ENCODE data around the gene MRPS18A. TPM values are rescaled to one million over a fixed set of nuclear protein-coding genes. Genes with fewer than 3 reads are reported as not detected.
A peak's percentile ranks its signal among the peaks of the same experiment; 100 is the strongest.

MRPS18A gene
- total and polyA plus RNA-seq, 9 of the 15 experiments (the other 6 are each of a cell fraction or from before 2014, with no cell fraction given), result 87.5 to 243 (median 125) TPM

DNA sequence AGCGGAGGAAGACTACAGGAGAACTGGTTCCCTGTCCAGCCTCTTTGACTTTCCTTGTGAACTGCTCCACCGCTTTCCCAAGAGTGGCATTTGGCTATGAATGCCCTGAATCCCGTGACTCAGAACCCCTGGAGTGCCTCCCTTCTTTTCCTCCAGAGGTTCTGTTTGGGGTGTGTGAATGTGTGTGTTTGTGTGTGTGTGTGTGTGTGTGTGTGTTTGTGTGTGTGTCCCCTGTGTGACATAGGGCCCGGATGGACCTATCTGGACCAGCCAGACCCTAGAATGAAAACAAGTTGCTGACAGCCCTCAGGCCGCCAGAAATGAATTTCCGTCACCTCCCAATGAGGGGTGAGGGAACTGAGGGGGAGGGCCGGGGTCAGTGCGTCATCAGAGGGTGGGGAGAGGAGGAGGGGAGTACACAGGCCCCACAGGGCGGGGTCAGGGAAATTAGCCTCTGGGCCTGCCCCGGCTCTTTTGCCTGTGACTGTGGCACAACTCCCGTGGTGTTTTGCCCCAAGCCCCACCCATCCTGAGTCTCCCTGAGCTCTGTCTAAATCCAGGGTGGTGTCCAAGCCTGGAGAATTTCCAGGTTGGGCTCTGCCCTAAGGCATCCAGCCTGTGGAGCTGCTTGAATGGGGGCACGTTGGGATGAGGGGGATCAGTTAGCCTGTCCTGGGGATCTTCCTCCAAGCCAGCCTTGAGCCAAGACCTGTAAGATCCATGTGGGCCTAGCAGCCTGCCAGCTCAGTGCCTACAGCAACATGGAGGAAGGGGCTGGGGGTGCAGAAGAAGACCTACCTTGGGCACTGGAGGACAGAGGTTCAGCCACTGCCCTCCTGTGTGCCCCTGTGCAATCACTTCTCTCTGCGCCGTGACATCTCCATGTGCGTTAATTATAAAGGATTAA lies 15.2 kb upstream of the MRPS18A start (continued):
- TF ChIP-seq ZFPM2 (CRISPR knock-in tag; IDR thresholded peaks at IDR 0.05) (no peak), ERF (CRISPR knock-in tag; IDR thresholded peaks at IDR 0.05) (no peak), MED1 (CRISPR knock-in tag; IDR thresholded peaks at IDR 0.05; ENCODE audit: borderline replicate concordance) (no peak), RBM14 (IDR thresholded peaks at IDR 0.05; ENCODE audit: borderline replicate concordance, insufficient read depth, low read depth, low read length) (no peak), ZSCAN32 (CRISPR knock-in tag; IDR thresholded peaks at IDR 0.05) (no peak), ZNF75A (CRISPR knock-in tag; IDR thresholded peaks at IDR 0.05) (no peak), ZNF408 (CRISPR knock-in tag; IDR thresholded peaks at IDR 0.05; ENCODE audit: low read depth) (no peak), PHF20 (IDR thresholded peaks at IDR 0.05; ENCODE audit: partially characterized antibody) (peak; percentile 70), SNIP1 (IDR thresholded peaks at IDR 0.05; ENCODE audit: low read depth) (no peak), C11orf30 (IDR thresholded peaks at IDR 0.05; ENCODE audit: low read depth) (0 out of 2 replicates have a peak, but pooled peaks have one; percentile 21), RBM34 (IDR thresholded peaks at IDR 0.05; ENCODE audit: borderline replicate concordance, insufficient read depth, low read length) (no peak), NFYB (IDR thresholded peaks at IDR 0.05; ENCODE audit: extremely low read depth, insufficient read length) (no peak), ZBTB7A (IDR thresholded peaks at IDR 0.05; ENCODE audit: borderline replicate concordance, control insufficient read depth, low read depth, low read length) (peak; percentile 69), TCF3 (CRISPR knock-in tag; IDR thresholded peaks at IDR 0.05) (peak; percentile 79), POLR3A (IDR thresholded peaks at IDR 0.05; ENCODE audit: borderline replicate concordance, extremely low read depth, insufficient read depth, insufficient read length) (no peak), CREBBP (IDR thresholded peaks at IDR 0.05; ENCODE audit: low read depth, low read length) (no peak), STAT5B (CRISPR knock-in tag; IDR thresholded peaks at IDR 0.05) (no peak), RBM17 (IDR thresholded peaks at IDR 0.05; ENCODE audit: borderline replicate concordance, low read depth, low read length) (no peak), DNMT1 (IDR thresholded peaks at IDR 0.05) (peak; percentile 98), KLF1 (tag; IDR thresholded peaks at IDR 0.05) (0 out of 2 replicates have a peak, but pooled peaks have one; percentile 8)
- TF ChIP-seq, protein P1, sequence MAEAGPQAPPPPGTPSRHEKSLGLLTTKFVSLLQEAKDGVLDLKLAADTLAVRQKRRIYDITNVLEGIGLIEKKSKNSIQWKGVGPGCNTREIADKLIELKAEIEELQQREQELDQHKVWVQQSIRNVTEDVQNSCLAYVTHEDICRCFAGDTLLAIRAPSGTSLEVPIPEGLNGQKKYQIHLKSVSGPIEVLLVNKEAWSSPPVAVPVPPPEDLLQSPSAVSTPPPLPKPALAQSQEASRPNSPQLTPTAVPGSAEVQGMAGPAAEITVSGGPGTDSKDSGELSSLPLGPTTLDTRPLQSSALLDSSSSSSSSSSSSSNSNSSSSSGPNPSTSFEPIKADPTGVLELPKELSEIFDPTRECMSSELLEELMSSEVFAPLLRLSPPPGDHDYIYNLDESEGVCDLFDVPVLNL (CRISPR knock-in tag; IDR thresholded peaks at IDR 0.05; ENCODE audit: low read depth), result 0 out of 2 replicates have a peak, but pooled peaks have one; percentile 46
- TF ChIP-seq, protein P2, sequence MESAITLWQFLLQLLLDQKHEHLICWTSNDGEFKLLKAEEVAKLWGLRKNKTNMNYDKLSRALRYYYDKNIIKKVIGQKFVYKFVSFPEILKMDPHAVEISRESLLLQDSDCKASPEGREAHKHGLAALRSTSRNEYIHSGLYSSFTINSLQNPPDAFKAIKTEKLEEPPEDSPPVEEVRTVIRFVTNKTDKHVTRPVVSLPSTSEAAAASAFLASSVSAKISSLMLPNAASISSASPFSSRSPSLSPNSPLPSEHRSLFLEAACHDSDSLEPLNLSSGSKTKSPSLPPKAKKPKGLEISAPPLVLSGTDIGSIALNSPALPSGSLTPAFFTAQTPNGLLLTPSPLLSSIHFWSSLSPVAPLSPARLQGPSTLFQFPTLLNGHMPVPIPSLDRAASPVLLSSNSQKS (CRISPR knock-in tag; IDR thresholded peaks at IDR 0.05), result no peak
- TF ChIP-seq, protein P3, sequence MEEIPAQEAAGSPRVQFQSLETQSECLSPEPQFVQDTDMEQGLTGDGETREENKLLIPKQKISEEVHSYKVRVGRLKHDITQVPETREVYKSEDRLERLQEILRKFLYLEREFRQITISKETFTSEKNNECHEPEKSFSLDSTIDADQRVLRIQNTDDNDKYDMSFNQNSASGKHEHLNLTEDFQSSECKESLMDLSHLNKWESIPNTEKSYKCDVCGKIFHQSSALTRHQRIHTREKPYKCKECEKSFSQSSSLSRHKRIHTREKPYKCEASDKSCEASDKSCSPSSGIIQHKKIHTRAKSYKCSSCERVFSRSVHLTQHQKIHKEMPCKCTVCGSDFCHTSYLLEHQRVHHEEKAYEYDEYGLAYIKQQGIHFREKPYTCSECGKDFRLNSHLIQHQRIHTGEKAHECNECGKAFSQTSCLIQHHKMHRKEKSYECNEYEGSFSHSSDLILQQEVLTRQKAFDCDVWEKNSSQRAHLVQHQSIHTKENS (CRISPR knock-in tag; IDR thresholded peaks at IDR 0.05), result no peak
- TF ChIP-seq, protein P4, sequence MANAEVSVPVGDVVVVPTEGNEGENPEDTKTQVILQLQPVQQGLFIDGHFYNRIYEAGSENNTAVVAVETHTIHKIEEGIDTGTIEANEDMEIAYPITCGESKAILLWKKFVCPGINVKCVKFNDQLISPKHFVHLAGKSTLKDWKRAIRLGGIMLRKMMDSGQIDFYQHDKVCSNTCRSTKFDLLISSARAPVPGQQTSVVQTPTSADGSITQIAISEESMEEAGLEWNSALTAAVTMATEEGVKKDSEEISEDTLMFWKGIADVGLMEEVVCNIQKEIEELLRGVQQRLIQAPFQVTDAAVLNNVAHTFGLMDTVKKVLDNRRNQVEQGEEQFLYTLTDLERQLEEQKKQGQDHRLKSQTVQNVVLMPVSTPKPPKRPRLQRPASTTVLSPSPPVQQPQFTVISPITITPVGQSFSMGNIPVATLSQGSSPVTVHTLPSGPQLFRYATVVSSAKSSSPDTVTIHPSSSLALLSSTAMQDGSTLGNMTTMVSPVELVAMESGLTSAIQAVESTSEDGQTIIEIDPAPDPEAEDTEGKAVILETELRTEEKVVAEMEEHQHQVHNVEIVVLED (CRISPR knock-in tag; IDR thresholded peaks at IDR 0.05), result no peak
